ENCODE measurements around the gene IFNGR1. TPM values are rescaled to one million over a fixed set of nuclear protein-coding genes. Genes with fewer than 3 reads are reported as not detected.

The IFNGR1 gene
- total and polyA plus RNA-seq, 2 experiments from 2014 or later: 83.6 to 127 TPM

DNA sequence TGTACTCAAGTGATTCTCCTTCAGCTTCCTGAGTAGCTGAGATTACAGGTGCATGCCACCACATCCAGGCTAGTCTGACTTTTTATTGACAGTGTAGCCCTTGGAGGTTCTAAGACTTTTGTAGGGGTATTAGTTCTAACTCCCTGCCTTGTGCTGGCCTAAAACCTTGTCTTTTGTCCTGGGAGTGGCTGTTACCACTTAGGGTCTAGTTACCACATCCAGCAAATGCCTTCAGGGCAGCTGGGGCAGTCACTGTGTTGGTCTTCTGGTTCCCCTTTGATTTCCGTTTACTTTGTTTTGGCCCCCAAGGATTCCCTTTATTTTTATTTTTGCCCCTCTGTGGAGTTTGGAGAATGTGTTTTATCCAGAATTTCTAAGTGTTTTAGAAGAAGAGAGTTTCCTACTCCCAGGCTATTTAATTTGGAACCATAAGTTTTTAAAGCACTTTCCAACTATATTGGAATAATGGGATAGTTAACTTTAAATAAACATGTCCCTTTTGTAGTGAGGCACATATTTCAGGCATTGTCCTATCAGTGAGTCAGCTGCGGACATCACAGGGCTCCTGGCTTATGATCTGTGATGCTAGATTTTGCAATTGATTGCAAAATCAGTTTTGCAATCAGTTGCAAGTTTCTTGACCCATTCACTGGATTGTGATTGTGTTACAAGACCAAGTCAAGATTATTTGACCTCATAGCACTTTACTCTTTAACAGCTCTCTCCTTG is 70.7 kb downstream of the IFNGR1 start:
- DNase-seq (ENCODE audit: low spot score): peak; percentile 14
- Histone ChIP-seq H2AFZ (no peak overlapping the region), H3K9me2 (replicated peaks; ENCODE audit: insufficient read depth) (no peaks in the 10 kb centered on the region), H3K27me3 (no peaks in the 10 kb centered on the region), H3K36me3 (replicated peaks; ENCODE audit: insufficient read depth, low read depth) (no peaks in the 10 kb centered on the region), H3K4me2 (no peak overlapping the region), H3K4me1 (ENCODE audit: insufficient read depth) (no peaks in the 10 kb centered on the region), H3K9me3 (ENCODE audit: low read depth) (no peaks in the 10 kb centered on the region), H4K20me1 (ENCODE audit: insufficient read depth, poor library complexity, severe bottlenecking) (no peaks in the 10 kb centered on the region), H3K79me2 (no peaks in the 10 kb centered on the region), H3K27ac (no peak overlapping the region), H3K4me3 (no peak overlapping the region)
- no peak for TF ChIP-seq EZH2phosphoT487 (IDR thresholded peaks at IDR 0.05; ENCODE audit: low read depth, severe bottlenecking, unreplicated experiment)
- TF ChIP-seq EZH2 (IDR thresholded peaks at IDR 0.05; ENCODE audit: borderline replicate concordance): no peak
- TF ChIP-seq CTCF (IDR thresholded peaks at IDR 0.05; ENCODE audit: poor library complexity): no peak
- 71% methylated on average over 2 of the region's 2 CpGs for WGBS (ENCODE audit: low lambda C conversion rate, missing lambda C conversion rate)

Other genes with a start within 250 kb of the IFNGR1 start
- 0.32 and 0.63 TPM in 2 replicates for gene IL20RA, start 174.4 kb downstream of the IFNGR1 start, total RNA-seq
- gene IL20RA, start 174.4 kb downstream of the IFNGR1 start, polyA plus RNA-seq: 0.52 TPM in 1 of 2 replicates, not detected in the other
- not detected in 2 replicates for gene IL22RA2, start 45.7 kb downstream of the IFNGR1 start, total RNA-seq
- gene IL22RA2, start 45.7 kb downstream of the IFNGR1 start, polyA plus RNA-seq: not detected in 2 replicates